DOHH2 (cell line): ENCODE measurements around the gene GPRIN3.

Source experiments
- H3F3A ChIP-seq: fragments of 200-600 bp; sonication (generic), shearing (Covaris generic); 2 replicates; pipeline ENCODE4 v1.6.0; 2016; ENCODE audit warnings: antibody characterized with exemption, mild to moderate bottlenecking; ENCODE audit not compliant: control insufficient read depth, insufficient read depth
- H3K27ac ChIP-seq: fragments of 200-600 bp; sonication (generic); 2 replicates; pipeline ENCODE4 v1.5.1; 2014; ENCODE audit warnings: low read depth, mild to moderate bottlenecking, low read length, moderate library complexity
- H3K27me3 ChIP-seq: fragments of 200-600 bp; sonication (generic); 2 replicates; pipeline ENCODE4 v1.6.1; 2014; ENCODE audit warnings: mild to moderate bottlenecking, low read length, mixed read lengths; ENCODE audit not compliant: control insufficient read depth
- H3K36me3 ChIP-seq: fragments of 200-600 bp; sonication (generic); 2 replicates; pipeline ENCODE4 v1.6.1; 2014; ENCODE audit warnings: mild to moderate bottlenecking, low read length, moderate library complexity, mixed read lengths; ENCODE audit not compliant: control insufficient read depth
- H3K4me1 ChIP-seq: fragments of 200-600 bp; sonication (generic); 2 replicates; pipeline ENCODE4 v1.6.1; 2014; ENCODE audit warnings: mild to moderate bottlenecking, low read length, mixed read lengths; ENCODE audit not compliant: control insufficient read depth
- H3K4me2 ChIP-seq: fragments of 200-600 bp; sonication (generic); 2 replicates; pipeline ENCODE4 v1.6.0; 2014; ENCODE audit warnings: mild to moderate bottlenecking, low read length, moderate library complexity
- H3K4me3 ChIP-seq: fragments of 200-600 bp; sonication (generic); 2 replicates; pipeline ENCODE4 v1.5.1; 2014; ENCODE audit warnings: mild to moderate bottlenecking, low read length, mixed read lengths
- H3K79me2 ChIP-seq: fragments of 200-600 bp; sonication (generic); 2 replicates; pipeline ENCODE4 v1.6.1; 2014; ENCODE audit warnings: mild to moderate bottlenecking, low read length, mixed read lengths; ENCODE audit not compliant: control insufficient read depth
- H3K9me2 ChIP-seq: fragments of 200-600 bp; sonication (generic); replicated peaks from 2 replicates; pipeline ENCODE4 v1.6.1; 2014; ENCODE audit warnings: mild to moderate bottlenecking, low read length, mixed read lengths; ENCODE audit not compliant: control insufficient read depth
- H3K9me3 ChIP-seq: fragments of 200-600 bp; sonication (generic); 2 replicates; pipeline ENCODE4 v1.6.1; 2014; ENCODE audit warnings: antibody characterized with exemption, low read length, mixed read lengths; ENCODE audit not compliant: control insufficient read depth, insufficient read depth
- H4K20me1 ChIP-seq: fragments of 200-600 bp; sonication (generic); 2 replicates; pipeline ENCODE4 v1.6.0; 2014; ENCODE audit warnings: low read depth, mild to moderate bottlenecking, antibody characterized with exemption, low read length, moderate library complexity; ENCODE audit not compliant: control insufficient read depth, insufficient read depth
- EZH2phosphoT487 ChIP-seq: fragments of 200-600 bp; sonication (generic); IDR thresholded peaks from 2 replicates; pipeline ENCODE4 v1.6.1; 2017; ENCODE audit warnings: borderline replicate concordance, mild to moderate bottlenecking, antibody characterized with exemption, low read length, moderate library complexity, mixed read lengths
- TF ChIP-seq, protein P1 (sequence below): fragments of 200-600 bp; sonication (generic); IDR thresholded peaks from one replicate; pipeline ENCODE4 v1.5.1; 2014; ENCODE audit warnings: antibody characterized with exemption, mild to moderate bottlenecking, low read depth, low read length; ENCODE audit not compliant: poor library complexity, severe bottlenecking

Gene GPRIN3

GRCh38 chr4:89269121-89269666 is 38.4 kb downstream of the GPRIN3 start:
- no peaks in the 10 kb centered on the region for H3K27me3 ChIP-seq

DNA sequence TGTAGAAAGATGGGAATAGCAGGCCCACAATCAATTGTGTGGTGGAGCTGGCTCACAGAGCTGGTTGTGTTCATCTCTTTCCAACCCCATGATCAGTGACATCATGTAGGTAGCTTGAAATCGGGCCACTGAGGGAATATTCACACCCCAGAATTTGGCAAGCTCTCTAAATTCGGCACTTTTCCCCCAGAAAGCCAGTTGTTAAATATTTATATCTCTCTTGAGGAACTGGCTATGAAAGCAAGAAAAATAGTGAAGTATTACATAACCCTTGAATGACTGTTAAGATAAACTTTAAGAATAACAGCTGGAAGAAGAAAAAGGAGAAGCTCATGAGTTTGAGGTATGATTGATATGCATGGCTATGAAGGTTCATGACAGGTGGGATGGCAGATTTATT is 38.9 kb downstream of the GPRIN3 start:
- no peaks in the 10 kb centered on the region for H3K36me3 ChIP-seq
- H3K4me2 ChIP-seq, result no peak overlapping the region
- H3F3A ChIP-seq, result no peaks in the 10 kb centered on the region
- H3K9me2 ChIP-seq, result no peaks in the 10 kb centered on the region; the same call in 1 of the 2 replicates
- H3K9me3 ChIP-seq, result no peaks in the 10 kb centered on the region
- H3K27ac ChIP-seq, result no peak overlapping the region
- H3K4me3 ChIP-seq, result no peak overlapping the region
- no peaks in the 10 kb centered on the region for H3K4me1 ChIP-seq
- H3K27me3 ChIP-seq, result no peaks in the 10 kb centered on the region
- no peaks in the 10 kb centered on the region for H3K79me2 ChIP-seq
- H4K20me1 ChIP-seq, result no peaks in the 10 kb centered on the region
- no peak for TF ChIP-seq EZH2phosphoT487
- TF ChIP-seq, protein P1, sequence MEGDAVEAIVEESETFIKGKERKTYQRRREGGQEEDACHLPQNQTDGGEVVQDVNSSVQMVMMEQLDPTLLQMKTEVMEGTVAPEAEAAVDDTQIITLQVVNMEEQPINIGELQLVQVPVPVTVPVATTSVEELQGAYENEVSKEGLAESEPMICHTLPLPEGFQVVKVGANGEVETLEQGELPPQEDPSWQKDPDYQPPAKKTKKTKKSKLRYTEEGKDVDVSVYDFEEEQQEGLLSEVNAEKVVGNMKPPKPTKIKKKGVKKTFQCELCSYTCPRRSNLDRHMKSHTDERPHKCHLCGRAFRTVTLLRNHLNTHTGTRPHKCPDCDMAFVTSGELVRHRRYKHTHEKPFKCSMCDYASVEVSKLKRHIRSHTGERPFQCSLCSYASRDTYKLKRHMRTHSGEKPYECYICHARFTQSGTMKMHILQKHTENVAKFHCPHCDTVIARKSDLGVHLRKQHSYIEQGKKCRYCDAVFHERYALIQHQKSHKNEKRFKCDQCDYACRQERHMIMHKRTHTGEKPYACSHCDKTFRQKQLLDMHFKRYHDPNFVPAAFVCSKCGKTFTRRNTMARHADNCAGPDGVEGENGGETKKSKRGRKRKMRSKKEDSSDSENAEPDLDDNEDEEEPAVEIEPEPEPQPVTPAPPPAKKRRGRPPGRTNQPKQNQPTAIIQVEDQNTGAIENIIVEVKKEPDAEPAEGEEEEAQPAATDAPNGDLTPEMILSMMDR, result no peak

More at GRCh38 chr4:89269121-89269666, 38.4 kb downstream of the GPRIN3 start:
- Histone ChIP-seq H3K27ac (no peak overlapping the region), H3K9me3 (no peaks in the 10 kb centered on the region), H3F3A (no peaks in the 10 kb centered on the region), H3K4me1 (no peaks in the 10 kb centered on the region), H3K79me2 (no peaks in the 10 kb centered on the region), H3K4me2 (no peak overlapping the region), H3K36me3 (no peaks in the 10 kb centered on the region), H3K9me2 (no peaks in the 10 kb centered on the region; the same call in 1 of the 2 replicates), H4K20me1 (no peaks in the 10 kb centered on the region), H3K4me3 (no peak overlapping the region)
- no peak for TF ChIP-seq EZH2phosphoT487
- TF ChIP-seq, protein P1, result no peak

- H3K9me3 ChIP-seq, result no peaks in the 10 kb centered on the region
- no peaks in the 10 kb centered on the region for H3F3A ChIP-seq
- no peak overlapping the region for H3K27ac ChIP-seq
- no peaks in the 10 kb centered on the region; the same call in 1 of the 2 replicates for H3K9me2 ChIP-seq
- H3K79me2 ChIP-seq, result no peaks in the 10 kb centered on the region
- TF ChIP-seq EZH2phosphoT487, result no peak
- TF ChIP-seq, protein P1, result no peak
- no peaks in the 10 kb centered on the region for H3K36me3 ChIP-seq
- no peak overlapping the region for H3K4me2 ChIP-seq
- no peak overlapping the region for H3K4me3 ChIP-seq
- H3K4me1 ChIP-seq, result peaks cover 6% of the 10 kb centered on the region
- no peaks in the 10 kb centered on the region for H4K20me1 ChIP-seq
- no peaks in the 10 kb centered on the region for H3K27me3 ChIP-seq
These were observed 39.8 kb downstream of the GPRIN3 start for GRCh38 chr4:89267846-89268245.
